ENCODE measurements around the gene C14orf119. TPM values are rescaled to one million over a fixed set of nuclear protein-coding genes. Genes with fewer than 3 reads are reported as not detected.

Gene C14orf119
- total and polyA plus RNA-seq, 2 donors from 2014 or later: 42.8 to 56.6 TPM

- no peak overlapping the region for H3K27ac ChIP-seq (ENCODE audit: low read depth in 2 of 2, low read length in 2 of 2)
- no peak for TF ChIP-seq CTCF (IDR thresholded peaks at IDR 0.05; ENCODE audit: borderline replicate concordance, extremely low read depth, insufficient read depth)
- DNase-seq (no peak), FAIRE-seq (no peak)
- no peak overlapping the region for H3K4me3 ChIP-seq (ENCODE audit: low read length in 3 of 3)
- no peaks in the 10 kb centered on the region for H3K9me3 ChIP-seq (ENCODE audit: control insufficient read depth in 2 of 3, insufficient read depth in 1 of 3, low read length in 3 of 3)
- no peaks in the 10 kb centered on the region for H3K27me3 ChIP-seq (ENCODE audit: control insufficient read depth, insufficient read depth, low read length)
- H3K9ac ChIP-seq (ENCODE audit: low read length in 3 of 3): no peak overlapping the region
- intact Hi-C loops (cut with DNase I): no loop called here
- peaks cover 5 to 8% (median 7%) of the 10 kb centered on the region in 3 donors for H3K36me3 ChIP-seq (ENCODE audit: control insufficient read depth in 2 of 3, insufficient read depth in 3 of 3, low read length in 3 of 3)
- peaks cover 0 to 7% (median 2%) of the 10 kb centered on the region in 3 donors for H3K4me1 ChIP-seq (ENCODE audit: control insufficient read depth in 2 of 3, insufficient read depth in 2 of 3, low read depth in 1 of 3, low read length in 3 of 3)
Observed at GRCh38 chr14:23097786-23098185, 2.5 kb downstream of the C14orf119 start.

- no peak overlapping the region for H3K27ac ChIP-seq (ENCODE audit: low read depth in 2 of 2, low read length in 2 of 2)
- no peak for DNase-seq
- H3K4me1 ChIP-seq (ENCODE audit: control insufficient read depth in 2 of 3, insufficient read depth in 2 of 3, low read depth in 1 of 3, low read length in 3 of 3): peaks cover 0 to 2% (median 0%) of the 10 kb centered on the region in 3 donors
- no peak overlapping the region for H3K4me3 ChIP-seq (ENCODE audit: low read length in 3 of 3)
- peaks cover 5 to 8% (median 7%) of the 10 kb centered on the region in 3 donors for H3K36me3 ChIP-seq (ENCODE audit: control insufficient read depth in 2 of 3, insufficient read depth in 3 of 3, low read length in 3 of 3)
- H3K9ac ChIP-seq (ENCODE audit: low read length in 3 of 3): no peak overlapping the region
- FAIRE-seq: no peak
- intact Hi-C loops (cut with DNase I): no loop called here
- H3K27me3 ChIP-seq (ENCODE audit: control insufficient read depth, insufficient read depth, low read length): no peaks in the 10 kb centered on the region
- TF ChIP-seq CTCF (IDR thresholded peaks at IDR 0.05; ENCODE audit: borderline replicate concordance, extremely low read depth, insufficient read depth): no peak
- H3K9me3 ChIP-seq (ENCODE audit: control insufficient read depth in 2 of 3, insufficient read depth in 1 of 3, low read length in 3 of 3): no peaks in the 10 kb centered on the region
Observed at GRCh38 chr14:23099212-23099861, 4.0 kb downstream of the C14orf119 start.

GRCh38 chr14:23101213-23101970 lies 6.1 kb downstream of the C14orf119 start:
- Histone ChIP-seq H3K9me3 (ENCODE audit: control insufficient read depth in 2 of 3, insufficient read depth in 1 of 3, low read length in 3 of 3) (no peaks in the 10 kb centered on the region), H3K4me3 (ENCODE audit: low read length in 3 of 3) (no peak overlapping the region), H3K27ac (ENCODE audit: low read depth in 2 of 2, low read length in 2 of 2) (no peak overlapping the region), H3K36me3 (ENCODE audit: control insufficient read depth in 2 of 3, insufficient read depth in 3 of 3, low read length in 3 of 3) (peaks cover 5 to 8% (median 7%) of the 10 kb centered on the region in 3 donors), H3K9ac (ENCODE audit: low read length in 3 of 3) (no peak overlapping the region), H3K27me3 (ENCODE audit: control insufficient read depth, insufficient read depth, low read length) (no peaks in the 10 kb centered on the region), H3K4me1 (ENCODE audit: control insufficient read depth in 2 of 3, insufficient read depth in 2 of 3, low read depth in 1 of 3, low read length in 3 of 3) (peaks cover 0 to 2% (median 0%) of the 10 kb centered on the region in 3 donors)
- FAIRE-seq (no peak), DNase-seq (no peak)
- intact Hi-C loops (cut with DNase I): no loop called here
- no peak for TF ChIP-seq CTCF (IDR thresholded peaks at IDR 0.05; ENCODE audit: borderline replicate concordance, extremely low read depth, insufficient read depth)

All from kidney (tissue), 14 donors.